ENCODE measurements around the gene DNAJC2.

The DNAJC2 gene, protein sequence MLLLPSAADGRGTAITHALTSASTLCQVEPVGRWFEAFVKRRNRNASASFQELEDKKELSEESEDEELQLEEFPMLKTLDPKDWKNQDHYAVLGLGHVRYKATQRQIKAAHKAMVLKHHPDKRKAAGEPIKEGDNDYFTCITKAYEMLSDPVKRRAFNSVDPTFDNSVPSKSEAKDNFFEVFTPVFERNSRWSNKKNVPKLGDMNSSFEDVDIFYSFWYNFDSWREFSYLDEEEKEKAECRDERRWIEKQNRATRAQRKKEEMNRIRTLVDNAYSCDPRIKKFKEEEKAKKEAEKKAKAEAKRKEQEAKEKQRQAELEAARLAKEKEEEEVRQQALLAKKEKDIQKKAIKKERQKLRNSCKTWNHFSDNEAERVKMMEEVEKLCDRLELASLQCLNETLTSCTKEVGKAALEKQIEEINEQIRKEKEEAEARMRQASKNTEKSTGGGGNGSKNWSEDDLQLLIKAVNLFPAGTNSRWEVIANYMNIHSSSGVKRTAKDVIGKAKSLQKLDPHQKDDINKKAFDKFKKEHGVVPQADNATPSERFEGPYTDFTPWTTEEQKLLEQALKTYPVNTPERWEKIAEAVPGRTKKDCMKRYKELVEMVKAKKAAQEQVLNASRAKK

GRCh38 chr7:103344453-103345149 lies at the start of gene DNAJC2:
TSS of gene DNAJC2 (minus strand) at chr7:103344767. CDS start at chr7:103344622, 145 bp downstream.
- DNase-seq: peak; percentile 82 to 90

DNA sequence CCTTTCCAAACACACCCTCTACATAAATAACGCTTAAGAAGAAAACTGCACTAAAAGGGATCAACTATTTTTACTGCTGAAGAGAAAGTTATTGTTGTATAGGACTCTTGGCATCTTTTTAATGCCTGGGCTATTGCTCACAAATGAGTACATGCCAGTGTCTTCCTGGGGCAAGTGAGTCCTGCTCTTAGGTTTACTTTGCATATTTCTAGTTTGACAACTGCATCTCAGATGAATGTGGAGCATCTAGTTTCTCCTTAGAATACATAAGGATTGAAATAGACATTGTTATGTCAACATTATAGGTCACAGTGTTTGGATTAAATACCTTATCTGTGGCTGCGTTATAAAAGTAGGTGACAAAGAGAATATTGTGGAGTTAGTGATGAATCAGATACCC lies 47.4 kb upstream of the DNAJC2 start:
- DNase-seq: no peak

DNA sequence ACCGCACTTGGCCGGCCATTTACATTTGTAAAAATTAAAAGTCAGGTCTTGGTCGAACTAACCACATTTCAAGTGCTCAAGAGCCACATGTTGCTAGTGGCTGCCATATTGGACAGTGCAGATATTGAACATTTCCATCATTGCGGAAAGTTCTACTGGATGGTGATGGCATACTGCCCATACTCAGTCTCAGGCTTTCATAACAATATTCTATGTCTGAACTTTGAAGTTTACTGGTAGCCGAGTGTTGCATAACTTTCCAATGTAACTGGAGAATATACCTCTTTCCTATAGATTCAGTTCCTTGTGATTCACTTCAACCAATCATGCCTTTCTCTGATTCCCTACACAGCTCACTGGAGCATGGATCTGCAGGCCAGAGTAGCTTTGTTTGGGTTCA lies 46.6 kb upstream of the DNAJC2 start:
- no peak for DNase-seq

- DNase-seq: no peak
Observed at GRCh38 chr7:103389263-103389662, 44.7 kb upstream of the DNAJC2 start.

GRCh38 chr7:103388469-103389140 lies 44.0 kb upstream of the DNAJC2 start:
- DNase-seq: no peak

DNA sequence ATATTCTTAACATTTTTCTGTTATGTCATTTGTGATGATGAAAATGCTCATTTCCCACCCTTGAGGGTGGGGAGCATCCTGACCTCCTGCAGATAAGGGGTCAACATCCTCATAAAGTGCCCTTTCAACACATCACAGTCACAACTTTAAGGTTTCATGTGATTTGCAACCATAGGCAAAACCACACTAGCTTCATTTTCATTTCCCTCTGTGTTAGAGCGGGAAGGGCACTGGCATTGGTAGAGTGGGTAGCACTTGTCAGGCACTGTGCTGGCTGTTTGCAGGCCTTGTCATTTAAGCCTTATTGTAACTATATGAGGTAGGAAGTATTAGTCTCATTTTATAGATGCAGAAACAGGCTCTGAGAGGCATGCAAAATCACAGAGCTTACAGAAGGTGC lies 42.7 kb upstream of the DNAJC2 start:
- DNase-seq: no peak

DNA sequence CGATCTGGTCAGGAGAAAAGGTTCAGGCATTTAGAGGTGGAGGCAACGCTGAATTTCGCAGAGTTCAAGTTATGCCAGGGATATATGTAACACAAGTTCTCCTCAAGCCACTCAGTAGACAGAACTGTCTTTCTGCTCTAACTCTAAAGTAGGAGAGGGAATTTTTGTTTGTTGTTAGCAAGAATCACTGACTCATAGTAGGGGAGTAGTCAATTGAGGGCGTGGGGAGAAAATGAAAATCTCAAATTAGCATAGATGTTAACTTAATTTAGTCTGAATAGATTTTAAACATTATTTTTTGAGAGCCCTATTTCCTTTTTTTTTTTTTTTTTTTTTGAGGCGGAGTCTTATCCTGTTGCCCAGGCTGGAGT lies 37.5 kb upstream of the DNAJC2 start:
- DNase-seq: no peak

DNA sequence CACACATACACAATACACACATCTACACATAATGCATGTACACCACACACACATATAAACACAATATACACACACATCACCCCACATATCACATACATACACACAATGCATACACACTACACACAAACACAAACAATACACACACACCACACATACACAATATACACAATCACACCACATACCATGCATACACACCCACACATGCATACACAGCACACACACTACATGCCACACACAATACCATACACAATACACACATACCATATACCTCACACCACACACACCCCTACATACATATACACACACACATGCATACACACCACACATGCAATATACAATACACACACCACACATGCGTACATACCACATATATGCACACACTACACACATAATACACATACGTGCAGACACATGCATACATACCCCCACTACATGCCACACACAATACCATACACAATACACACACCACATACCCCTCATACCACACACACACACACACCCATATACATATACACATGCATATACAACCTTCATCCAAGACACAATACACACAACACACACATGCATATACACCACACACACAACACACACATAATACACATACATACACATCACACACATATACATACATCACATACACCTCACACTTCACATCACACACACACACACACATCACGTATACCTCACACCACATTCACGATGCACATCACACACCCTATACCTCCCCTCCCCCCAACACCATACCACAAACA lies 36.9 kb upstream of the DNAJC2 start:
- no peak for DNase-seq

DNA sequence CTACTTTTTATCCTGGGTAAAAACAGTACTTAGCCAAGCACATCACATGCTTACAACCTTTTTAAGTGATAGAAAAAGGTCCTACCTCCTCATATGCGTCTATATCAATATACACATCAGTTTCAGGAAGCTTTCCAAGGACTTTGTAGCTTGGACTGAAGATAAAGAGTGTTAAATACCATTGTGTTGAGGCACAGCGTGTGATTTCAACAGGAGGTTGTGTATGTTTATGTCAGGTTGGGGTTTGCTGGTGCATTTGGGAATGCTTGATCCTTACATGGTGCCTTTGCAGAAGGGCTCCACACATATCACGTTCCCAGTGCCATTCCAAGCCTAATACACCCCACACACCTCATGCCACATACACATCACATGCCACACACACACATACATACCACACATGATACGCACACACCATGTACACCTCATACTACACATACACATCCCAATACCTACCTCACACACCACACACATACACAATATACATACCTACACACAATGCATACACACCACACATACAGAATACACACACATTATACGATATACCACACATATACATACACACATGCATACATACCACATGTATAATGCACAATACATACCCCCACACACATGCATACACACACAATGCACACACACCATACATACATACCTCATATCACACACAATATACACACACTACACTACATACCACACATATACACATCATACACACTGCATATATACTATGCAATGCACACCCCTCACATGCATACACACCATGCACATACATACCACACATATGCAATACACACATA lies 36.0 kb upstream of the DNAJC2 start:
- DNase-seq: no peak

DNA sequence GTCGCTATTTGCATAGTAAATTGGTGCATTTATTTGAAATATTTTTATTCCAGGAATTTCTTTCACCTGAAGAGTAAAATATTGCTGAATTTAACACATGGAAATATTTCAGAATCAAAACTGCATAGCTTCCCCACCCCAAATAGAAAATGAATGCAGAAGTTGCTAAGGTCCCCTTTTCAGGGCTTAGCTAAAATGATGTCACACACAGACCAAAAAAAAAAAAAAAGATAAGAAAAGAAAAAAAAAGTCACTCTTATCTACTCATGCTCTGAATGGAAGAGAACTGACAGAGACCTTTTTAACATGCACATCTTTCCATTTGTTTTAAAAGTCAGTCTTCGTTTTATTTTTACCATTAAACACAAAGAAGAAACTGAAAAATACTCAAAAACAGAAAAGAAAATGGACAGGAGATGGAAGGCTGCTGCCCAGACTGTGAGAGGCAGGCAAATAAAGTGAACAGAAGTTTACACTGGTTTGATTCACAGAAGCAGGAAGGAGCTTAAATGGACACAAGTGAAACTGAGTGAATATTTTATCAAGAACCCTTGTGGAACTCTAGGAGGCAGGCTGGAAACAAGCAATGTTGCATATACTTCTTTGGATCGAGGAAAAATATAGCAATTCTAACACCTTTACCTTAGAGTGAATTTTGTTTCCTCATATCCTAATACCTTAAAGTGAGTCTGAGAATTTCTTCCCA lies 34.9 kb upstream of the DNAJC2 start:
- DNase-seq: no peak

DNA sequence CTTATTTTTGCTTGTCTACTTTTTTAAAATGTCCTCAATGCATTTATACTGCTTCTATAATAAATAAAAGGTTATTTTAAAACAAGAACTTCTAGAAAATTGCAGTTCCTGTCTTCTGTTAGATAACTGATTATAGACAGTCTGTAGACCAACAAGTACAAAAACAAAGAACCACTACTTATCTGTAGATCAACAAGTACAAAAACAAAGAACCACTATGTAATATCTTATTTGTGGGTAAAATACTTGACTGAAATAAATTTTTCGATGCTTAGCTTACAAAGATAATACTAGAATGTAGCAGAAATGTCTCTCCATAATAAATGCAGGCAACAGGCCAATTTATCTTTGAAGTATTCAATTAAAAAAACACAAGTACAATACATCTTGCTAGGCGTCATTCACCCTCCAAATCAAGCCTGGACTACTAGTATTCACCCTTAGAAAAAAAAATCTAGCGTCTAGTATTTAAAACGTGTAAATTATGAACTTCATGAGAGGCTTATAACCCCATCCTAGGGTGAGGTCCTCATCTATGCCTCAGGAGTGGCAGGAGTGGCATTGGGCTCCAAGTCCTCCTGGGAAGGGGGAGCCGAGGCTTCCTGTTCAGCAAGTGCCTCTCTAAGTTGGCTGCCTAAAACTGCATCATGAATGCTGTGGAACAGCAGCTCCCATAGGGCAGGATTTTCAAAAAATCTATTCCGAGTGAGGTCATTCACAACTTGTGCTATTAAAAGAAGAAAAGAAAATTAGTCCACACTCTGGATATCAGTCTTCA lies 29.5 kb upstream of the DNAJC2 start:
- DNase-seq: no peak

DNA sequence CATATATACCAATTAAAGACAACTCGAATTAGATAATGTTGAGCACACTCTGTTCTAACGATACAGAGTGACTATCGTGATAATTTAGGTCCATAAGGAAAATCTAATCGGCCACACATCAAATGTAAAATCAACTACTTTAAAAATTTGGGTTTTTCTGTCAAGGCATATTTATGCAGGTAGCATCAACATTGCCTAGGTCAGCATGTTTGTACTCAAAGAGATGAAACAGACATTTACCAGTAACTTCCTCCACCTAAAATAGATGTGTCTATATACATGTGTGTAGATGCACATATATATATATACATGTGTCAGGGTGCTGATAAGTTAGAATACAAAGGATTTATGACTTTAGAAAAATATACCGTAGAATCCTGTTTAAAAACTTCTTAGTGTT lies 24.9 kb upstream of the DNAJC2 start:
- no peak for DNase-seq

DNA sequence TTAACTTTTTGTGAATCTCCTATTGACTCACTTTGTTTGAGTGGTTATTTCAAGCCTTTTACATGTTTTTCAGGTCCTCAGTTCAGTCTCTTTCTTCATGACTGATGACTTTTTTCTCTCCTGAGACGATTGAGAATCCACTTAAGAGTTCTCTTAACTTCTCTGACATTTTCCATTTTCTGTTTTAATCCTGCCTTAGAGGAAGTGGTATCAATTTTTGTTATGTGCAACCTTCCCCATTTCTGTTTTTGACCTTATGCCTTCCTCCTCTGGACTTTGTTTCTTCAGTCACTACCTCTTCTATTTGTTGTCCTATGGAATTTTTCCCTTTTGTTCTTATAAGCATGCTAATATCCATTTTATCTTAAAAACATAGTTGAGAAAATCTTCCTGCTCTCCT lies 5.2 kb upstream of the DNAJC2 start:
- no peak for DNase-seq

- DNase-seq: no peak
Observed at GRCh38 chr7:103348959-103349358, 4.4 kb upstream of the DNAJC2 start.

DNA sequence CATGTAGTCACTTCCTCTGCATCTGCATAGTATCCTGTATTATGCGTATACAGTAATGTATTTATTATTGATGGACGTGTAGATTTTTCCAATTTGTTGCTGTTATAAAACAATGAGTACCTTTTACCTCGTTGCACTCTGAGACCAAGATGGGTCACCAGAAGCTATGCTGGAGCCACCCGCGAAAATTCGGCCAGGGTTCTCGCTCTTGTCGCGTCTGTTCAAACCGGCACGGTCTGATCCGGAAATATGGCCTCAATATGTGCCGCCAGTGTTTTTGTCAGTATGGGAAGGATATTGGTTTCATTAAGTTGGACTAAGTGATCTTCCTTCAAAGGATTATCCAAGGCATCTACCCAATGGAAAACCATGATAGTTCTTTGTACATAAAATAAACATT lies 3.9 kb upstream of the DNAJC2 start:
- no peak for DNase-seq

DNA sequence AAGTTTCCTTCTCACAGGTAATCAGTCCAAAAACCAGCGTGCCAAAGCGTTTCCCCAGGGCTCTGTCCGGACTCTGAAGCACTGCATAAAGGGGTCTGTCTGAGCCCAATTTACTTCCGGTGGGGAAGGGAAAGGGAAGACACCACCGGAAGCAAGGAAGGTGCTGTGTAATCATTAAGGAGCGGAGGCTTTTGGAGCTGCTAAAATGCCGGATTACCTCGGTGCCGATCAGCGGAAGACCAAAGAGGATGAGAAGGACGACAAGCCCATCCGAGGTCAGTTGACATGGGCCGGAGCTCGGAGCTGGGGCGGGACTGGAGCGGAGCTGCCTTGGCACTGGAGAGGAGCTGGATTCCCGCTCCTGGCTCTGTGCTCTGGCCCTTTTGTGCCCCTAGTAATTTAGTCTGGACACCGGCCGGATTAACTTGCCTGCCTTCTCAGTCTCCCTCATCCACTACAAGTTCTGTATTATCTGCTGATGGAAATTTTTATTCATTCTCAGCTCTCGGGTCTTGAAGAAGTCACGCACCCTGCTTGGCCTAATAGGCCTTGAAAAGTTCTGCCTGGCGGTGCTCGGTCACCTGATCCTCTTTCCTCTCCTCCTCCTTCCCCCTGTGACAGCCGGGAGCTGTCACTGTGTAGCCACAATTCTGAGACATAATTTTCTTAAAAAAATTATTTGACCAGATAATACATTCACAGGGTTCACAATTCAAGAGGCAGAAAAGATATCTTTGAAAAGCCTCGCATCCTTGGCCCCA lies 3.1 kb upstream of the DNAJC2 start, which contains the start of gene PSMC2:
Gene PSMC2, plus strand, starts transcription at position 137 of the 761 bp plus-strand sequence. Its CDS starts 69 bp downstream, at position 206.
- peak; percentile 86 to 90 for DNase-seq

DNA sequence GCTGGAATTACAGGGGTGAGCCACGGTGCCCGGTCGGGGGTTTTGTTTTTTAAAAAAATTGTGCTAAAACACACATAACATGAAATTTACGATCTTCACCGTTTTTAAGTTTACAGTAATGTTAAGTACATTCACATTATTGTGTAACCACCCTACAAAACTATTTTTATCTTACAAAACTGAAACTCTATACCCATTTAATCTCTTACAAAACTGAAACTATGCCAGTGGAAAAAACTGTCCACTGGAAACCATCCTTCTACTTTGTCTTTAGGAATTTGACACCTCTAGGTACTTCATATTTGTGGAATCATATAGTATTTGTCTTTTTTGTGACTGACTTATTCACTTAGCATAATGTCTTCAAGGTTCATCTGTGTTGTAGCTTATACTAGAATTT lies 1.8 kb upstream of the DNAJC2 start:
- DNase-seq: no peak

DNA sequence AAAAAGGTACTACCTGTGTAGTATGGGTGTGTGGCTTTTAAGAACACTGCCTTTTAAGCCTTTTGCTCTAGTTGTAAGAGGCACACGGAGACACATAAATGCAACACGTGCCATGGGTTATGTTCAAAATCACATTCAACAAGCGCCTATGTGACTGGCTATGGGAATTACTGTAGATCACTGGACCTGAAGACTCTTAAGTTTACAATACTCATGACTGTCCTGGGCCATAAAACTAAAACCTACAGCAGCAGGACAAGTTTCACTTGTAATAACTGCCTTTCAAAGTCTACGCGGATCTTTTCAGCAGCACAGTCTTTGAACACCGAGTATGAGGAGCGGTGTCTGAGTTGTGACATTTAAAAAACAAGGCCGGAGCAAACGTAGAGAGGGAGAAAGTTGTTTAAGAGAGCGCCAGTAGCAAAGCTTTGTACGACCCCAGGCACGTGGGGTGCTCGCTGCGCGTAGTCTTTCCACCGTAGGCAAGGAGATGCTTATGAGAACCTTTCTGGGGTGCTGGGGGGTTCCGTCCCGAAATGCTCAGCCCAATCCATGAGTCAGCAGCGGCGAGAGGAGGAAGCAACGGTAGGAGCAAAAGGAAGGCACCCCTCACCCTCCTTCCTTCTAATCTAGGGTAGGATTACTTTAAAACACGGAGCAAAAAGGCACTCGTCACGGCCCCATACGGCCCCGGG lies 662 bp downstream of the DNAJC2 start:
- DNase-seq: no peak

- no peak for DNase-seq
Observed at GRCh38 chr7:103343332-103343731, 1.2 kb downstream of the DNAJC2 start.
